Bronchial epithelial cell (primary cell): ENCODE data around the gene WRAP53. TPM values are rescaled to one million over a fixed set of nuclear protein-coding genes. Genes with fewer than 3 reads are reported as not detected.

Source experiments
- DNase-seq: peaks from one replicate; pipeline ENCODE4 v3.0.0-alpha.2; 2010; ENCODE audit warnings: low read depth
- FAIRE-seq: peaks from 2 replicates; lab custom pipeline; 2011; peaks lifted over from hg19 to GRCh38; lab: Jason Lieb, UNC
- H3K27me3 ChIP-seq: 2 replicates; pipeline ENCODE4 v1.5.1; 2011; ENCODE audit warnings: low read length; ENCODE audit not compliant: control insufficient read depth, insufficient read depth
- H3K36me3 ChIP-seq: 2 replicates; pipeline ENCODE4 v1.5.1; 2011; ENCODE audit warnings: low read length; ENCODE audit not compliant: control insufficient read depth, insufficient read depth
- H3K4me3 ChIP-seq: 2 replicates; pipeline ENCODE4 v1.5.1; 2011; ENCODE audit warnings: mild to moderate bottlenecking, low read depth, low read length, control low read depth
- total RNA-seq: library from RNA; depleted of rRNA; stranded (reverse); fragments of >200 nt; gene quantifications from 2 replicates; pipeline ENCODE4 v1.2.1, GENCODE V29; 2014
- TF ChIP-seq, protein P1 (sequence below): IDR thresholded peaks from 2 replicates; pipeline ENCODE4 v1.5.1; 2011; ENCODE audit warnings: mild to moderate bottlenecking, moderate library complexity, low read length, control low read depth, inconsistent platforms; ENCODE audit not compliant: insufficient read depth, severe bottlenecking

The WRAP53 gene
- total RNA-seq, 1 donor from 2014 or later = 4.2 TPM

DNA sequence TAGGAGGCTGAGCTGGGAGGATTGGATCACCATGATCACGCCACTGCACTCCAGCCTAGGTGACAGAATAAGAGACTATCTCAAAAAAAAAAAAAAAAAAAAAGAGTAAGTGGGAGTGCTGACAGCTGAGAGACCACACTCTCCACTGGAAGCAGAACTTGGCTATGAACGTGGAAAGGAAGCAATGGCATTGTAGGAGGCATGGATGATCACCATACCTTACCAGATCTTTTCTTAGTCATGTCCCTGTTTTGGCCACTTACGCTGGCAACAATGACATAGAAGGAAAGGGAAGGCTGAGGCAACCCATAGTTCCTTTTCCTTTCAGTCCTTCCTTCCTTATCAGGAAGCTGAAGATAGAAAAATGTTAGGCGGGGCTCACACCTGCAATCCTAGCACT lies 41.3 kb upstream of the WRAP53 start:
- Histone ChIP-seq H3K4me3 (no peak overlapping the region), H3K36me3 (no peaks in the 10 kb centered on the region), H3K27me3 (peaks cover 18% of the 10 kb centered on the region)
- FAIRE-seq = no peak
- DNase-seq = no peak
- TF ChIP-seq, protein P1, sequence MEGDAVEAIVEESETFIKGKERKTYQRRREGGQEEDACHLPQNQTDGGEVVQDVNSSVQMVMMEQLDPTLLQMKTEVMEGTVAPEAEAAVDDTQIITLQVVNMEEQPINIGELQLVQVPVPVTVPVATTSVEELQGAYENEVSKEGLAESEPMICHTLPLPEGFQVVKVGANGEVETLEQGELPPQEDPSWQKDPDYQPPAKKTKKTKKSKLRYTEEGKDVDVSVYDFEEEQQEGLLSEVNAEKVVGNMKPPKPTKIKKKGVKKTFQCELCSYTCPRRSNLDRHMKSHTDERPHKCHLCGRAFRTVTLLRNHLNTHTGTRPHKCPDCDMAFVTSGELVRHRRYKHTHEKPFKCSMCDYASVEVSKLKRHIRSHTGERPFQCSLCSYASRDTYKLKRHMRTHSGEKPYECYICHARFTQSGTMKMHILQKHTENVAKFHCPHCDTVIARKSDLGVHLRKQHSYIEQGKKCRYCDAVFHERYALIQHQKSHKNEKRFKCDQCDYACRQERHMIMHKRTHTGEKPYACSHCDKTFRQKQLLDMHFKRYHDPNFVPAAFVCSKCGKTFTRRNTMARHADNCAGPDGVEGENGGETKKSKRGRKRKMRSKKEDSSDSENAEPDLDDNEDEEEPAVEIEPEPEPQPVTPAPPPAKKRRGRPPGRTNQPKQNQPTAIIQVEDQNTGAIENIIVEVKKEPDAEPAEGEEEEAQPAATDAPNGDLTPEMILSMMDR = no peak

DNA sequence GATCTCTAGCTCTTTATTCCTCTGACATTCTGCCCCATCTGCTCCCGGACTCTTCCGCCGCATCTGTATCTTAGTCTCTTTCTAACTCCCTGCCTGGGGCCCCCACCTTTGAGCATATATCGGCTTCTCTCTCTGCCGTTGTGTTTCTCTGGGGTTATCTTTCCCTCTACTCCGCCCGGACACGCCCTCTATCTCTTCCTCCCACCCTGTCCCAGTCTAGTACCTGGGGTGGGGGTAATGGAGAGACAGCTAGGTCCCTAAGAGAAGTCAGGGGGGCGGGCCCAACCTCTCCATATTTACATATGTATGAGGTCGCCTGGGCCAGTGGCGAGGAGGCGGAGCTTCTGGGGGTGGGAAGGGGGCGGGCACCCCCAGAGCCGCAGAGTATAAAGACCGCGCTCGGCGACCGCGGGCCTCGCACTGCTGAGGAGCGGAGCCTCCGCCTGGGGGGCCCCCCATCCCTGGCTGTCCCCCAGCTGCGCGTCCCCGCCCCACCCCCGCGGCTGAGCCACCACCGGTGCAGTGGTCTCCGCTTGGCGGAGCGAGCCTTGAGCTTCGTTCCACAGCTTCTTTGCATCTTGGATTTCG lies 37.7 kb upstream of the WRAP53 start, which contains the start of gene ATP1B2:
Gene ATP1B2, plus strand, starts transcription at position 418 of the 588 bp plus-strand sequence. CDS start 593 bp downstream, outside the sequence.
- H3K36me3 ChIP-seq = no peaks in the 10 kb centered on the region
- DNase-seq = peak; percentile 23
- H3K27me3 ChIP-seq = peaks cover 30% of the 10 kb centered on the region
- no peak for FAIRE-seq
- no peak within 1 kb of the TSS for H3K4me3 ChIP-seq
- TF ChIP-seq, protein P1 = no peak

DNA sequence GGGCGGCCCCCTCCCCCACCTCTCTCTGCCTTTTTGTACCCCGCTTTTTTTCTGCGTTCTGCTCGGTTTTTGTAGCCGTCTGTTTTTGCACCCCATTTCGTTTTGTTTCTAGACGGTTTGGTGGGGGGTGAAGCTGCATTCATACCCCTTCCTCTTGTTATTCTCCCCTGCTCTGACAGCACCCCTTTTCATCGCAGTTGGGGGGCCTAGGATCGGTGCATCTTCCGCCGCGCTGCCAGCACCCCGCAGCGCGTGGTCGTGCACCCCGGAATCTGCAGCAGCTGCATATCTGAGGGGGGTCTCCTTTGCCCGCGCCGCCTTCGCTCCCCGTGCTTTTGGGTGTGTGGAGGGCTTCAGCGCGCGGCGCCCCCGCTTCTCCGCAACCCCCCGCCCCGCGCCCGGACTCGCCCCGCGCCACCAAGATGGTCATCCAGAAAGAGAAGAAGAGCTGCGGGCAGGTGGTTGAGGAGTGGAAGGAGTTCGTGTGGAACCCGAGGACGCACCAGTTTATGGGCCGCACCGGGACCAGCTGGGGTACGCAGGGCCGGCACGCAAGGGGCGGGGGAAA lies 37.1 kb upstream of the WRAP53 start:
- H3K4me3 ChIP-seq = no peak overlapping the region

DNA sequence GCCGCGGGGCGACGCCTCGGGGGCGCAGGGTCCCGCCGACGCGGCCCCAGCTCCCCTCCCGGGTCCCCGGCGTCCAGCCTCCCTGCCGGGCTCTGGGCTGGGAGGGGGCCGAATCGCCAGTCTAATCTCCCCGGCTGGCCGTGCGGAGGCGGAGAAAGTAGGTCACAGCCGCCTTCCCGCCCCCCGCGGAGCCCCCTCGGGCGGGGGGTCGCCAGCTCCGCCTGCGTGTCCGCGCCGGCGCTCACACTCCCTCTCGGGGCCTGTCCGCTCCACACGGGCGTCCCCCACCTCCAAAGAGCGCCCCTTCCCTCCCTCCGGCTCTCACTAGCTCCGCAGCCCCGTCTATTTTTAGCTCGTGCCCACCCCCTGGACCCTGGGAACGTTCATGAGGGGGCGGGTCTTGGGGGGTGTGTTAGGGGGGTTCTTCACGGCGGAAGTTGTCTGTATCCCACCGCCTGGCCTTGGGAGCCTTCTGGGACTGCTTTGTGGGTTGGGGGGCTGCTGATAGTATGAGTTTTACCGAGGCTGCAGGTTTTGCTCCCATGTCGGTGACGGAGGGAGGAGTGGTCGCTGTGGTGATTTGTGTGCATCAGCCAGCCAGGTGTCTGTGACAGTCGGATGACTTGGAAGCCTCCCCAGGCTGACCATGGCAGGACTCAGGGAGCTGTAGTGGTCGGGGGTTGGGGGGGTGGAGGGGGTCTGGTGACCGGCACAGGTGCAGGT lies 36.5 kb upstream of the WRAP53 start:
- H3K27me3 ChIP-seq = peaks cover 30% of the 10 kb centered on the region
- TF ChIP-seq, protein P1 = no peak
- no peak for FAIRE-seq
- DNase-seq = no peak
- H3K4me3 ChIP-seq = no peak overlapping the region
- H3K36me3 ChIP-seq = no peaks in the 10 kb centered on the region

More for the DNA sequence above, 37.1 kb upstream of the WRAP53 start:
- TF ChIP-seq, protein P1 = no peak
- peaks cover 30% of the 10 kb centered on the region for H3K27me3 ChIP-seq
- H3K36me3 ChIP-seq = no peaks in the 10 kb centered on the region
- DNase-seq (no peak), FAIRE-seq (no peak)

DNA sequence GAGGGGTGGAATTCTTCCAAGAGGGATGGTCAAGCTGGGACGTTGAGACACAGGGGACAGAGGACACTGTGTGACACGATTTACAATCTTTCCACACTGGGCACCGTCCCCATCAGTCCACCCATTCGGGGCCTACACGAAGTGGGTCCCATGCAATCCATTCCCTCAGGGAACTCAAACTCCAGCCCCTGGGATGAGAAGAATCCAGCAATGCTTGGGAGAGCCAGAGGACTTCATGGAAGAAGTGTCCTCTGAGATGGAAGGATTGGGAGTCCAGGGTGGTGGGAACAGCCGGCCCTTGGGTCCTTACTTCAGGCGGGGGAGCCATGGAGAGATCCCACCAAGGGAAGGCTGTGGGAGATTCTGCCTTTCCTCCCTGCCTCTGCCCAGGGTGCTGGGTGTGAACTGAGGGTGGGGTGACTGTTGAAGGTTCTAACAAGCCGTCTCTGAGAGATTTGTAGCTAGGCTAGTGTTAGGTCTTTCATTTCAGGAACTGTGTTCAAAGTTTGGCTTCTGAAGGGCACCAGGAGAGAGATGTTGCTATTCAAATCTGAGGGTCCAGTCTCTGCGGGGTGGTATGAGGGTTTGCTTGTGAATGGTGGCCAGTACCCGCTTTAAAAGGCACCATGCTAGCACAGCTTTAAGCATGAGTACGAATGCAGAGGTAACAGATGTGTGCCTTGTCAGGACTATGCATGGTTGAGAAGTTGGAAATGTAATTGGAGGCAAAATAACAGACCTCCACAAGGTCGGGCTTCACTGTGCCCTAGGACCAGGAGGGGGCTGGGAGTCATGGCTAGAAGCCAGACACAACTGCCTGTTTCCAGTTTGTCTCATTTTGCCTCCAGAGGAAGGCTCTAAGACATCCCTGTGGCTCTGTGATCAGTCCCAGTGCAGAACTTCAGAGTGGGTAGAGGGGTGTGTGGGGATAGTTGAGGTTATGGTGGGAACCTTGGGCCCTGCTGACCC lies 35.6 kb upstream of the WRAP53 start:
- no peak overlapping the region for H3K4me3 ChIP-seq
- peak; percentile 68 for FAIRE-seq
- peaks cover 30% of the 10 kb centered on the region for H3K27me3 ChIP-seq
- TF ChIP-seq, protein P1 = no peak
- H3K36me3 ChIP-seq = no peaks in the 10 kb centered on the region
- no peak for DNase-seq
